ENCODE results near the gene PDCD4.

Gene PDCD4

GRCh38 chr10:110870823-110871297 is 868 bp upstream of the PDCD4 start:
- H3K36me3 ChIP-seq (ENCODE audit: insufficient read depth, low read length) = no peaks in the 10 kb centered on the region
- peak overlapping the region; percentile 74 for H2AFZ ChIP-seq (ENCODE audit: low read length, unreplicated experiment)
- no peaks in the 10 kb centered on the region for H3K27me3 ChIP-seq (ENCODE audit: insufficient read depth, low read length)
- H3K79me2 ChIP-seq (ENCODE audit: control insufficient read depth, insufficient read depth, low read length, unreplicated experiment) = peaks cover 31% of the 10 kb centered on the region
- H3K4me1 ChIP-seq (ENCODE audit: control insufficient read depth, insufficient read depth, low read length, unreplicated experiment) = peaks cover 15% of the 10 kb centered on the region
- peak overlapping the region; percentile 87 for H3K4me3 ChIP-seq (ENCODE audit: low read depth, low read length)
- H3K27ac ChIP-seq (ENCODE audit: low read depth, low read length) = peak overlapping the region; percentile 51

- Histone ChIP-seq H2AFZ (ENCODE audit: low read length, unreplicated experiment) (peak overlapping the region; percentile 64), H3K79me2 (ENCODE audit: control insufficient read depth, insufficient read depth, low read length, unreplicated experiment) (peaks cover 32% of the 10 kb centered on the region), H3K4me3 (ENCODE audit: low read depth, low read length) (peak overlapping the region; percentile 87), H3K27ac (ENCODE audit: low read depth, low read length) (peak overlapping the region; percentile 76), H3K27me3 (ENCODE audit: insufficient read depth, low read length) (no peaks in the 10 kb centered on the region), H3K4me1 (ENCODE audit: control insufficient read depth, insufficient read depth, low read length, unreplicated experiment) (peaks cover 11% of the 10 kb centered on the region), H3K36me3 (ENCODE audit: insufficient read depth, low read length) (no peaks in the 10 kb centered on the region; the same call in 1 of the 2 replicates)
Observed at GRCh38 chr10:110872145-110872983, 636 bp downstream of the PDCD4 start.

GRCh38 chr10:110872984-110873923 is 1.5 kb downstream of the PDCD4 start:
- peak overlapping the region; percentile 76 for H3K27ac ChIP-seq (ENCODE audit: low read depth, low read length)
- H3K4me3 ChIP-seq (ENCODE audit: low read depth, low read length) = peak overlapping the region; percentile 87
- H3K36me3 ChIP-seq (ENCODE audit: insufficient read depth, low read length) = peaks cover 4% of the 10 kb centered on the region
- H2AFZ ChIP-seq (ENCODE audit: low read length, unreplicated experiment) = peak overlapping the region; percentile 64
- no peaks in the 10 kb centered on the region for H3K27me3 ChIP-seq (ENCODE audit: insufficient read depth, low read length)
- H3K4me1 ChIP-seq (ENCODE audit: control insufficient read depth, insufficient read depth, low read length, unreplicated experiment) = peaks cover 11% of the 10 kb centered on the region
- peaks cover 36% of the 10 kb centered on the region for H3K79me2 ChIP-seq (ENCODE audit: control insufficient read depth, insufficient read depth, low read length, unreplicated experiment)

- H3K36me3 ChIP-seq (ENCODE audit: insufficient read depth, low read length) = peaks cover 6% of the 10 kb centered on the region
- H3K79me2 ChIP-seq (ENCODE audit: control insufficient read depth, insufficient read depth, low read length, unreplicated experiment) = peaks cover 36% of the 10 kb centered on the region
- no peak overlapping the region for H2AFZ ChIP-seq (ENCODE audit: low read length, unreplicated experiment)
- peaks cover 11% of the 10 kb centered on the region for H3K4me1 ChIP-seq (ENCODE audit: control insufficient read depth, insufficient read depth, low read length, unreplicated experiment)
- H3K4me3 ChIP-seq (ENCODE audit: low read depth, low read length) = peak overlapping the region; percentile 87
- no peaks in the 10 kb centered on the region for H3K27me3 ChIP-seq (ENCODE audit: insufficient read depth, low read length)
- peak overlapping the region; percentile 76; the same call in 1 of the 2 replicates for H3K27ac ChIP-seq (ENCODE audit: low read depth, low read length)
Observed at GRCh38 chr10:110873951-110874350, 2.2 kb downstream of the PDCD4 start.

- Histone ChIP-seq H3K4me1 (ENCODE audit: control insufficient read depth, insufficient read depth, low read length, unreplicated experiment) (peaks cover 7% of the 10 kb centered on the region), H3K36me3 (ENCODE audit: insufficient read depth, low read length) (peaks cover 20% of the 10 kb centered on the region), H3K27me3 (ENCODE audit: insufficient read depth, low read length) (no peaks in the 10 kb centered on the region), H2AFZ (ENCODE audit: low read length, unreplicated experiment) (no peak overlapping the region), H3K79me2 (ENCODE audit: control insufficient read depth, insufficient read depth, low read length, unreplicated experiment) (peaks cover 36% of the 10 kb centered on the region), H3K27ac (ENCODE audit: low read depth, low read length) (no peak overlapping the region), H3K4me3 (ENCODE audit: low read depth, low read length) (no peak overlapping the region)
Observed at GRCh38 chr10:110876000-110876399, 4.3 kb downstream of the PDCD4 start.

GRCh38 chr10:110876788-110877187 is 5.1 kb downstream of the PDCD4 start:
- Histone ChIP-seq H3K27me3 (ENCODE audit: insufficient read depth, low read length) (no peaks in the 10 kb centered on the region), H2AFZ (ENCODE audit: low read length, unreplicated experiment) (no peak overlapping the region), H3K4me3 (ENCODE audit: low read depth, low read length) (no peak overlapping the region), H3K27ac (ENCODE audit: low read depth, low read length) (no peak overlapping the region), H3K79me2 (ENCODE audit: control insufficient read depth, insufficient read depth, low read length, unreplicated experiment) (peaks cover 36% of the 10 kb centered on the region), H3K4me1 (ENCODE audit: control insufficient read depth, insufficient read depth, low read length, unreplicated experiment) (peaks cover 4% of the 10 kb centered on the region), H3K36me3 (ENCODE audit: insufficient read depth, low read length) (peaks cover 24% of the 10 kb centered on the region)

- no peaks in the 10 kb centered on the region for H3K27me3 ChIP-seq (ENCODE audit: insufficient read depth, low read length)
- H3K4me3 ChIP-seq (ENCODE audit: low read depth, low read length) = no peak overlapping the region
- peaks cover 12% of the 10 kb centered on the region for H3K79me2 ChIP-seq (ENCODE audit: control insufficient read depth, insufficient read depth, low read length, unreplicated experiment)
- H3K36me3 ChIP-seq (ENCODE audit: insufficient read depth, low read length) = peaks cover 41% of the 10 kb centered on the region
- no peak overlapping the region for H2AFZ ChIP-seq (ENCODE audit: low read length, unreplicated experiment)
- H3K27ac ChIP-seq (ENCODE audit: low read depth, low read length) = no peak overlapping the region
- no peaks in the 10 kb centered on the region for H3K4me1 ChIP-seq (ENCODE audit: control insufficient read depth, insufficient read depth, low read length, unreplicated experiment)
Observed at GRCh38 chr10:110880012-110880411, 8.3 kb downstream of the PDCD4 start.

GRCh38 chr10:110881247-110881646 is 9.5 kb downstream of the PDCD4 start:
- Histone ChIP-seq H3K36me3 (ENCODE audit: insufficient read depth, low read length) (peaks cover 46% of the 10 kb centered on the region), H3K4me1 (ENCODE audit: control insufficient read depth, insufficient read depth, low read length, unreplicated experiment) (no peaks in the 10 kb centered on the region), H3K27me3 (ENCODE audit: insufficient read depth, low read length) (no peaks in the 10 kb centered on the region), H3K4me3 (ENCODE audit: low read depth, low read length) (no peak overlapping the region), H3K79me2 (ENCODE audit: control insufficient read depth, insufficient read depth, low read length, unreplicated experiment) (peaks cover 4% of the 10 kb centered on the region), H2AFZ (ENCODE audit: low read length, unreplicated experiment) (no peak overlapping the region), H3K27ac (ENCODE audit: low read depth, low read length) (no peak overlapping the region)

- Histone ChIP-seq H3K4me3 (ENCODE audit: low read depth, low read length) (no peak overlapping the region), H3K79me2 (ENCODE audit: control insufficient read depth, insufficient read depth, low read length, unreplicated experiment) (peaks cover 4% of the 10 kb centered on the region), H2AFZ (ENCODE audit: low read length, unreplicated experiment) (no peak overlapping the region), H3K36me3 (ENCODE audit: insufficient read depth, low read length) (peaks cover 46% of the 10 kb centered on the region), H3K4me1 (ENCODE audit: control insufficient read depth, insufficient read depth, low read length, unreplicated experiment) (no peaks in the 10 kb centered on the region), H3K27ac (ENCODE audit: low read depth, low read length) (no peak overlapping the region), H3K27me3 (ENCODE audit: insufficient read depth, low read length) (no peaks in the 10 kb centered on the region)
Observed at GRCh38 chr10:110881905-110882304, 10.2 kb downstream of the PDCD4 start.

- Histone ChIP-seq H3K79me2 (ENCODE audit: control insufficient read depth, insufficient read depth, low read length, unreplicated experiment) (no peaks in the 10 kb centered on the region), H3K27ac (ENCODE audit: low read depth, low read length) (no peak overlapping the region), H2AFZ (ENCODE audit: low read length, unreplicated experiment) (no peak overlapping the region), H3K4me1 (ENCODE audit: control insufficient read depth, insufficient read depth, low read length, unreplicated experiment) (no peaks in the 10 kb centered on the region), H3K27me3 (ENCODE audit: insufficient read depth, low read length) (no peaks in the 10 kb centered on the region), H3K36me3 (ENCODE audit: insufficient read depth, low read length) (peaks cover 46% of the 10 kb centered on the region), H3K4me3 (ENCODE audit: low read depth, low read length) (no peak overlapping the region)
Observed at GRCh38 chr10:110883924-110884323, 12.2 kb downstream of the PDCD4 start.

All from ACC112 (cell line).